ENCODE results near the gene UHRF2.

DNA sequence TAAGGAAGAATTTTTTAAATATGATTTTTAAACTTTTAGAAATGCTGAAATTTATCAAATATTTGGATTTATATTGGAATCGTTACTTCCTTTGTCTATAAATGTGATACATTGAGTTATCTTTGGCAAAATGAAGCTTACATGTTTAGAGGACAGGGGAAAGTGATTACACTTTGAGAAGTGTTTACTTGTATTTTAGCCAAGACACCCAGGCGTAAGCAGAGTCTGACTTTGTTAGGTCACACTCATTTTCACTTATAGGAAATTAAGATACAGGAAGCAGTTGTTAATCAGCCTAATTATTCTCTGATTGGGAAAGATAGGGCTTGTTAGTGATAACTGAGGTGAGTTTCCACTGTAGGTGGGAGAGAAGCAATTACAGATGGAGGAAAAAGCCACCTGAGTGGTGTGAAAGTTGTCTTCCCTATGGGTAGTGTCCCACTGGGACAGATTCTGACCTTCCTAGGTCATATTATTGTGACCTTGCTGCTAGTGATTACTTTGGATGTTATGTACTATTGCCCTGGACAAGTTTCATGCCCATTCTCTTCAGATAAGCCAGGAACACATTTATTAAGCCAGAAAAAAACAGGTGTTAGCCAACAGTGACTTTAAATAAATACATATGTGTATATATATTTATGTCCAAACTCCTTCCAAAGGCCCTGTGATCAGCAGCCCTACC, 88.7 kb downstream of the UHRF2 start:
- TF ChIP-seq, protein P1, sequence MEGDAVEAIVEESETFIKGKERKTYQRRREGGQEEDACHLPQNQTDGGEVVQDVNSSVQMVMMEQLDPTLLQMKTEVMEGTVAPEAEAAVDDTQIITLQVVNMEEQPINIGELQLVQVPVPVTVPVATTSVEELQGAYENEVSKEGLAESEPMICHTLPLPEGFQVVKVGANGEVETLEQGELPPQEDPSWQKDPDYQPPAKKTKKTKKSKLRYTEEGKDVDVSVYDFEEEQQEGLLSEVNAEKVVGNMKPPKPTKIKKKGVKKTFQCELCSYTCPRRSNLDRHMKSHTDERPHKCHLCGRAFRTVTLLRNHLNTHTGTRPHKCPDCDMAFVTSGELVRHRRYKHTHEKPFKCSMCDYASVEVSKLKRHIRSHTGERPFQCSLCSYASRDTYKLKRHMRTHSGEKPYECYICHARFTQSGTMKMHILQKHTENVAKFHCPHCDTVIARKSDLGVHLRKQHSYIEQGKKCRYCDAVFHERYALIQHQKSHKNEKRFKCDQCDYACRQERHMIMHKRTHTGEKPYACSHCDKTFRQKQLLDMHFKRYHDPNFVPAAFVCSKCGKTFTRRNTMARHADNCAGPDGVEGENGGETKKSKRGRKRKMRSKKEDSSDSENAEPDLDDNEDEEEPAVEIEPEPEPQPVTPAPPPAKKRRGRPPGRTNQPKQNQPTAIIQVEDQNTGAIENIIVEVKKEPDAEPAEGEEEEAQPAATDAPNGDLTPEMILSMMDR (IDR thresholded peaks at IDR 0.05) = no peak
- no peak for TF ChIP-seq POLR2A (IDR thresholded peaks at IDR 0.05)
- no peak for TF ChIP-seq EP300 (IDR thresholded peaks at IDR 0.05)

Data from gastroesophageal sphincter (tissue), 3 donors.